CD1c-positive myeloid dendritic cell (primary cell): Measurements from ENCODE around the gene TMEM18.
"Not testable (repeated sequence)": the region's sequence is repeated elsewhere in the genome, so short reads cannot be mapped to it uniquely, and the experiment has no call there.

ENCODE experiments used
- DNase-seq: peaks from one replicate; pipeline ENCODE4 v3.0.0-alpha.2; 2016; ENCODE audit errors: extremely low spot score

Gene TMEM18

GRCh38 chr2:677056-677958 lies at the start of gene TMEM18:
TMEM18 (minus strand) TSS chr2:677406; CDS start chr2:677345, 61 bp downstream.
- DNase-seq: peak; percentile 99

GRCh38 chr2:726169-726568 lies 49.0 kb upstream of the TMEM18 start:
- DNase-seq: no peak

GRCh38 chr2:725468-725867 lies 48.3 kb upstream of the TMEM18 start:
- DNase-seq: peak; percentile 38

- DNase-seq: no peak
These were observed 46.6 kb upstream of the TMEM18 start for GRCh38 chr2:723761-724160.

GRCh38 chr2:720842-721241 lies 43.6 kb upstream of the TMEM18 start:
- no peak for DNase-seq

GRCh38 chr2:719734-720133 lies 42.5 kb upstream of the TMEM18 start:
- DNase-seq: no peak

GRCh38 chr2:719191-719590 lies 42.0 kb upstream of the TMEM18 start:
- DNase-seq: no peak

- no peak for DNase-seq
These were observed 40.5 kb upstream of the TMEM18 start for GRCh38 chr2:717661-718060.

GRCh38 chr2:715854-716560 lies 38.8 kb upstream of the TMEM18 start:
- DNase-seq: no peak

- no peak for DNase-seq
These were observed 37.8 kb upstream of the TMEM18 start for GRCh38 chr2:715038-715437.

- DNase-seq: peak; percentile 71
These were observed 37.0 kb upstream of the TMEM18 start for GRCh38 chr2:714005-714741.

- DNase-seq: no peak
These were observed 33.9 kb upstream of the TMEM18 start for GRCh38 chr2:710867-711665.

GRCh38 chr2:709138-709765 lies 32.0 kb upstream of the TMEM18 start:
- DNase-seq: no peak

GRCh38 chr2:708667-709066 lies 31.5 kb upstream of the TMEM18 start:
- DNase-seq: no peak

GRCh38 chr2:705971-706511 lies 28.8 kb upstream of the TMEM18 start:
- DNase-seq: no peak

- DNase-seq: not testable (repeated sequence)
These were observed 25.6 kb upstream of the TMEM18 start for GRCh38 chr2:702765-703164.

GRCh38 chr2:696999-697627 lies 19.9 kb upstream of the TMEM18 start:
- no peak for DNase-seq

- DNase-seq: peak; percentile 12
These were observed 19.3 kb upstream of the TMEM18 start for GRCh38 chr2:696463-696862.

GRCh38 chr2:694906-695510 lies 17.8 kb upstream of the TMEM18 start:
- no peak for DNase-seq

- DNase-seq: no peak
These were observed 17.0 kb upstream of the TMEM18 start for GRCh38 chr2:694174-694573.
